Measurements from ENCODE around the gene SHROOM2.

SHROOM2 gene

DNA sequence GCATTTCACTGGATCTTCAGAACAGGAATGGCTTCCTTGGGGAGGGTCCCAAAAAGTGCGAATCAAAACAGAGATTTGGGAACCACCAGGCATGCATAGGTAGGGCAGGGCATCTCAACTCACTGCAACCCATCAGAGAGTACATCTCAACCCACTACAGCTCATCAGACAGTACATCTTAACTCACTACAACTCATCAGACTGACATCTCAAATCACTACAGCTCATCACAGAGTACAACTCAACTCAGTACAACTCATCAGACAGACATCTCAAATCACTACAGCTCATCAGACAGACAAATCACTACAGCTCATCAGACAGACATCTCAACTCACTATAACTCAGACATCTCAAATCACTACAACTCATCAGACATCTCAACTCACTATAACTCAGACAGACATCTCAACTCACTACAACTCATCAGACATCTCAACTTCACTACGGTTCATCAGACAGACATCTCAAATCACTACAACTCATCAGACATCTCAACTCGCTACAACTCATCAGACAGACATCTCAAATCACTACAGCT lies 133.5 kb downstream of the SHROOM2 start:
- TF ChIP-seq, protein P1, sequence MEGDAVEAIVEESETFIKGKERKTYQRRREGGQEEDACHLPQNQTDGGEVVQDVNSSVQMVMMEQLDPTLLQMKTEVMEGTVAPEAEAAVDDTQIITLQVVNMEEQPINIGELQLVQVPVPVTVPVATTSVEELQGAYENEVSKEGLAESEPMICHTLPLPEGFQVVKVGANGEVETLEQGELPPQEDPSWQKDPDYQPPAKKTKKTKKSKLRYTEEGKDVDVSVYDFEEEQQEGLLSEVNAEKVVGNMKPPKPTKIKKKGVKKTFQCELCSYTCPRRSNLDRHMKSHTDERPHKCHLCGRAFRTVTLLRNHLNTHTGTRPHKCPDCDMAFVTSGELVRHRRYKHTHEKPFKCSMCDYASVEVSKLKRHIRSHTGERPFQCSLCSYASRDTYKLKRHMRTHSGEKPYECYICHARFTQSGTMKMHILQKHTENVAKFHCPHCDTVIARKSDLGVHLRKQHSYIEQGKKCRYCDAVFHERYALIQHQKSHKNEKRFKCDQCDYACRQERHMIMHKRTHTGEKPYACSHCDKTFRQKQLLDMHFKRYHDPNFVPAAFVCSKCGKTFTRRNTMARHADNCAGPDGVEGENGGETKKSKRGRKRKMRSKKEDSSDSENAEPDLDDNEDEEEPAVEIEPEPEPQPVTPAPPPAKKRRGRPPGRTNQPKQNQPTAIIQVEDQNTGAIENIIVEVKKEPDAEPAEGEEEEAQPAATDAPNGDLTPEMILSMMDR (IDR thresholded peaks at IDR 0.05) = no peak
- Histone ChIP-seq H3K36me3 (ENCODE audit: control insufficient read depth, insufficient read depth, low read length) (no peaks in the 10 kb centered on the region), H3K9ac (no peak overlapping the region), H3K27me3 (ENCODE audit: control insufficient read depth, insufficient read depth, low read length) (no peaks in the 10 kb centered on the region), H3K4me1 (no peaks in the 10 kb centered on the region), H2AFZ (no peak overlapping the region), H3K9me3 (ENCODE audit: control insufficient read depth, low read length) (no peaks in the 10 kb centered on the region), H3K79me2 (no peaks in the 10 kb centered on the region), H3K4me3 (ENCODE audit: low read depth, low read length) (no peak overlapping the region), H3K4me2 (ENCODE audit: low read length) (no peak overlapping the region), H3K27ac (no peak overlapping the region)

DNA sequence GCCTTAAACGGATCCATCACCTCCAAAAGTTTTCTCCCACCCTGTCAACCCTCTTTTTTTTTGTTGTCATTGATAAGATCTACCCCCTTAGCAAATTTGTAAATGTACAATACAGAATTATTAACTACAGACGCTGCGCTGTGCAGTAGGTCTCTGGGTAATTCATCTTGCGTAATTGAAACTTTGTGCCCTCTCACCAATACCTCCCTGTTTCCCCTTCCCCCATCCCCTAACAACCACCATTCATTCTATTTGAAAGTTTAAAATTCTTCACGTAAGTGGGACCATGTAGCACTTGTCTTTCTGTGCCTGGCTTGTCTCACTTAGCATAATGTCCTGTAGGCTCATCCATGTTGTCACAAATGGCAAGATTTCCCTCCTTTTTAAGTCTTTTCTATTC lies 135.2 kb downstream of the SHROOM2 start:
- Histone ChIP-seq H3K36me3 (ENCODE audit: control insufficient read depth, insufficient read depth, low read length) (no peaks in the 10 kb centered on the region), H3K79me2 (no peaks in the 10 kb centered on the region), H3K27me3 (ENCODE audit: control insufficient read depth, insufficient read depth, low read length) (no peaks in the 10 kb centered on the region), H2AFZ (no peak overlapping the region), H3K4me2 (ENCODE audit: low read length) (no peak overlapping the region), H3K27ac (no peak overlapping the region), H3K9ac (no peak overlapping the region), H3K4me1 (no peaks in the 10 kb centered on the region), H3K9me3 (ENCODE audit: control insufficient read depth, low read length) (no peaks in the 10 kb centered on the region), H3K4me3 (ENCODE audit: low read depth, low read length) (no peak overlapping the region)
- TF ChIP-seq, protein P1 (IDR thresholded peaks at IDR 0.05) = no peak

DNA sequence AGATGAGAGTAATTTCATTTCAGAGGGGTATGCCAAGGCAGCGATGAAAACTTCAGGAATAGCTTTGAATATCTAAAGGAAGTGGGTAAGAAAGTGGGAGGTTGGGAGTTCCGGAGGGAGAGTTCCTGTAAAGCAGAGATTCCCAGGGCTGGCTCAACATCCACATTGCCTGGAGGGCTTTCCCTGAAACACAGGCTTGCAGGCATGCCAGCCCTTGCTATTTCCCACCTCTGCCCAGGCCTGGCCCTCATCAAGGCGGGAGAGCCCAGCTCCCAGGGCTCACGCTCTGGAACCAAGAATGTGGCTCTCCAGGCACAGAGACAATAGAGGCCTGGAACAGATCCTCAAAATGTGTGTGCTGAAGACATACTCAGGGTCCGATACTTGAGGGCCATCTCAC lies 137.1 kb downstream of the SHROOM2 start:
- no peak overlapping the region for H3K4me2 ChIP-seq (ENCODE audit: low read length)
- no peak overlapping the region for H3K9ac ChIP-seq
- H3K4me1 ChIP-seq = no peaks in the 10 kb centered on the region
- no peaks in the 10 kb centered on the region for H3K27me3 ChIP-seq (ENCODE audit: control insufficient read depth, insufficient read depth, low read length)
- no peaks in the 10 kb centered on the region for H3K79me2 ChIP-seq
- no peaks in the 10 kb centered on the region for H3K9me3 ChIP-seq (ENCODE audit: control insufficient read depth, low read length)
- H3K4me3 ChIP-seq (ENCODE audit: low read depth, low read length) = no peak overlapping the region
- H3K27ac ChIP-seq = no peak overlapping the region
- H3K36me3 ChIP-seq (ENCODE audit: control insufficient read depth, insufficient read depth, low read length) = no peaks in the 10 kb centered on the region
- TF ChIP-seq, protein P1 (IDR thresholded peaks at IDR 0.05) = no peak
- H2AFZ ChIP-seq = no peak overlapping the region

DNA sequence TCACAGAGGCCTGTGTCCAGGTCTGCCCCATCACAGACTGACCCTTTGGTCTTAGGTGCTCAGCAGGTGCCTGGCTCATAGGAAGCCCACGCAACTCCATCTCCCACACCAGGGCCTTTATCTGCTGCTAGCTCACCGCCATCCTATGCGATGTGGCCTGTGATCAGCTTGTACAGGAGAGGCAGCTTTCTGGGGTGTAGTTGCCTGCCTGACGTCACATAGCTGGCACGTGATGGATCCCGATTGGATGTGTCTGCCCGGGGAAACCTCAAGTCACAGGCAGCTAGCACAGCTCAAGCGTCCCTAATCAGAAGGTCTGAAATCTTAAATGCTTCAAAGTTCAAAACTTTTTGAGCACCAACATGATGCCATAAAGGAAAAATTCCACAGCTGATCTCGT lies 139.8 kb downstream of the SHROOM2 start:
- TF ChIP-seq, protein P1 (IDR thresholded peaks at IDR 0.05) = no peak
- Histone ChIP-seq H3K36me3 (ENCODE audit: control insufficient read depth, insufficient read depth, low read length) (no peaks in the 10 kb centered on the region), H3K79me2 (no peaks in the 10 kb centered on the region), H3K9me3 (ENCODE audit: control insufficient read depth, low read length) (no peaks in the 10 kb centered on the region), H3K4me1 (no peaks in the 10 kb centered on the region), H3K4me3 (ENCODE audit: low read depth, low read length) (no peak overlapping the region), H3K9ac (no peak overlapping the region), H2AFZ (no peak overlapping the region), H3K4me2 (ENCODE audit: low read length) (no peak overlapping the region), H3K27ac (no peak overlapping the region), H3K27me3 (ENCODE audit: control insufficient read depth, insufficient read depth, low read length) (no peaks in the 10 kb centered on the region)

DNA sequence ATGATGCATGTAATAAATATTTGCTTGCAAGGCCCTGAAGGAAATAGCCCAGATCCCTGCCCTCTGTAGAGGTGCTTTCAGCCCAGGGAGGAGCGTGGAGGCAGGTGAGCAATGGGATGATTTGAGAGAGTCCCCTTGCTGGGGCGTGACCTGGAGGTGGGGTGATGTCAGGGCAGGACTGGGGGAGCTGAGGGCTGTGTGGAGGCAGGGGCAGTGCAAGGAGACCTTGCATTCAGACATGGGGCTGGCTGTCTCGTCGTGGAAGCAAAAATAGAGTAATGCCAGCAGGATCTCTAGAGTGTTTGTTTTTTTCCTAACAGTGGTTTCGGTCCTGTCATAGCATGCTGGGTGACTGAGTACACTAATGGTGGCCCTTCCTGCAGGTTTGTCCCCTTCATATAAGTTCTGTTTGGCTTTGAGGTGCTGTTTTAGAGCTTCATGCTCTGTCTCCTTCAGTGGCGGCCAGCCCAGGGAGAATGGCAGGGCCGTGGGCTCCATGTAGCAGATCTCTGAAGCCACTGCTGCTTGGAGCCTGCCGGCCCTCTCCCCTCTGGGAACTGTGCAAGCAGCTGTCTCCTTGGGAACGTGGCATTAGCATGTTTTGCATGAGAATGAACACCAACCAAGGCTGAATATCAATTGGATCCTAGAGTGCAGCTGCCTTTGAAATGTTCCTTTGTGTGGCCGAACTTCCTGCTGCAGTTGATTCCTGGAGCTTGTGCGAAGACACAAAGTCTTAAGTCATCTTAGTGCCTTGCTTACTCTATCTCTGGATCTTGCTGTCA lies 141.7 kb downstream of the SHROOM2 start:
- Histone ChIP-seq H3K9me3 (ENCODE audit: control insufficient read depth, low read length) (no peaks in the 10 kb centered on the region), H3K36me3 (ENCODE audit: control insufficient read depth, insufficient read depth, low read length) (no peaks in the 10 kb centered on the region), H3K4me1 (no peaks in the 10 kb centered on the region), H3K4me2 (ENCODE audit: low read length) (no peak overlapping the region), H3K9ac (no peak overlapping the region), H3K79me2 (no peaks in the 10 kb centered on the region), H3K27me3 (ENCODE audit: control insufficient read depth, insufficient read depth, low read length) (no peaks in the 10 kb centered on the region), H3K27ac (no peak overlapping the region), H2AFZ (no peak overlapping the region), H3K4me3 (ENCODE audit: low read depth, low read length) (no peak overlapping the region)
- TF ChIP-seq, protein P1 (IDR thresholded peaks at IDR 0.05) = no peak
